Measurements from ENCODE around the gene GJB6.

The GJB6 gene

DNA sequence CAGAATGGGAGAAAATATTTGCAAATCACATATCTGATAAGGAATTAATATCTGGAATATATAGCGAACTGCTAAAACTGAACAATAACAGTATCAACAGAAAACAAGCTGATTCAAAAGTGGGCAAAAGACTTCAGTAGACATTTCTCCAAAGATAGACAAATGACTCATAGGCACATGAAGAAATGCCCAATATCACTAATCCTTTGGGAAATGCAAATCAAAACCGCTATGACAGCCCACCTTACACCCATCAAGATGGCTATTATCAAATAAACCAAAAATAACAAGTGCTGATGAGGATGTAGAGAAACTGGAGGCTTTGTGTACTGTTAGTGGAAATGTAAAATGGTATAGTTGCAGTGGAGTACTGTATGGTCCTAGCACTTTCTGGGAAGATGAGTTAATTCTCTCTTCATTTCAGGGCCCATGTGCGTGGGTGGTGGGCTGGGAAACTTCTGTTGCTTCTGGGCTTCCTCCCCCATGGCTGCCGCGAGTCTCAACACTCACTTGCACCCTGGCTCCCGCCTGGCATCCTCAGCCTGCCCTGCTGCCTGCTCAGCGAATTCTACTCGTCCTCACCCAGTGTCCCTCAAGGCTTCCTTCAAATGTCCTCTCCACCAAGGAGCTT lies 58.9 kb downstream of the GJB6 start:
- TF ChIP-seq, protein P1, sequence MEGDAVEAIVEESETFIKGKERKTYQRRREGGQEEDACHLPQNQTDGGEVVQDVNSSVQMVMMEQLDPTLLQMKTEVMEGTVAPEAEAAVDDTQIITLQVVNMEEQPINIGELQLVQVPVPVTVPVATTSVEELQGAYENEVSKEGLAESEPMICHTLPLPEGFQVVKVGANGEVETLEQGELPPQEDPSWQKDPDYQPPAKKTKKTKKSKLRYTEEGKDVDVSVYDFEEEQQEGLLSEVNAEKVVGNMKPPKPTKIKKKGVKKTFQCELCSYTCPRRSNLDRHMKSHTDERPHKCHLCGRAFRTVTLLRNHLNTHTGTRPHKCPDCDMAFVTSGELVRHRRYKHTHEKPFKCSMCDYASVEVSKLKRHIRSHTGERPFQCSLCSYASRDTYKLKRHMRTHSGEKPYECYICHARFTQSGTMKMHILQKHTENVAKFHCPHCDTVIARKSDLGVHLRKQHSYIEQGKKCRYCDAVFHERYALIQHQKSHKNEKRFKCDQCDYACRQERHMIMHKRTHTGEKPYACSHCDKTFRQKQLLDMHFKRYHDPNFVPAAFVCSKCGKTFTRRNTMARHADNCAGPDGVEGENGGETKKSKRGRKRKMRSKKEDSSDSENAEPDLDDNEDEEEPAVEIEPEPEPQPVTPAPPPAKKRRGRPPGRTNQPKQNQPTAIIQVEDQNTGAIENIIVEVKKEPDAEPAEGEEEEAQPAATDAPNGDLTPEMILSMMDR (IDR thresholded peaks at IDR 0.05; ENCODE audit: low read depth, low read length, missing control alignments) = no peak
- H3K4me3 ChIP-seq (ENCODE audit: low read depth, low read length) = no peak overlapping the region
- in situ Hi-C loops (cut with HindIII; ENCODE audit: low sequenced_read_pairs) = no loop called here
- DNase-seq (ENCODE audit: low read depth) = no peak

Measured in astrocyte of the cerebellum (primary cell).